HL-60 (cell line): ENCODE results near the gene ENPP3.

Experiments used
- DNase-seq, 2 experiments: peaks; one replicate each; pipeline ENCODE4 v3.0.0-alpha.2; 2010 to 2020; ENCODE audit warnings: low read depth in 1 of 2, low spot score in 1 of 2
- H3K27ac ChIP-seq: fragments of 250-450 bp; sonication (Bioruptor Pico); replicated peaks from 2 replicates; pipeline ENCODE4 v1.5.1; 2020; ENCODE audit warnings: mild to moderate bottlenecking, moderate library complexity
- H3K27me3 ChIP-seq: fragments of 250-450 bp; sonication (Bioruptor Pico); 2 replicates; pipeline ENCODE4 v1.5.1; 2021; ENCODE audit warnings: mild to moderate bottlenecking, moderate library complexity; ENCODE audit not compliant: insufficient read depth, poor library complexity, severe bottlenecking
- H3K4me3 ChIP-seq: replicated peaks from 2 replicates; pipeline ENCODE4 v1.5.1; 2011; ENCODE audit warnings: mild to moderate bottlenecking, control low read depth, low read length; ENCODE audit not compliant: insufficient read depth
- CTCF ChIP-seq: IDR thresholded peaks from one replicate; pipeline ENCODE4 v1.5.1; 2011; ENCODE audit warnings: low read length, control low read depth, inconsistent platforms; ENCODE audit not compliant: insufficient read depth
- GABPA ChIP-seq: IDR thresholded peaks from 2 replicates; pipeline ENCODE4 v1.6.1; 2012; ENCODE audit warnings: low read depth
- POLR2AphosphoS5 ChIP-seq: IDR thresholded peaks from 2 replicates; pipeline ENCODE4 v1.6.1; 2012; ENCODE audit warnings: low read depth
- REST ChIP-seq: IDR thresholded peaks from 2 replicates; pipeline ENCODE4 v1.6.1; 2012; ENCODE audit warnings: low read depth; ENCODE audit not compliant: insufficient replicate concordance
- SPI1 ChIP-seq: IDR thresholded peaks from 2 replicates; pipeline ENCODE4 v1.6.1; 2012; ENCODE audit warnings: low read depth, mild to moderate bottlenecking, borderline replicate concordance

ENPP3 gene

GRCh38 chr6:131683479-131683878 is 46.4 kb downstream of the ENPP3 start:
- H3K27ac ChIP-seq, result no peak overlapping the region

GRCh38 chr6:131685266-131685780 is 48.2 kb downstream of the ENPP3 start:
- Histone ChIP-seq H3K4me3 (no peak overlapping the region), H3K27me3 (no peaks in the 10 kb centered on the region), H3K27ac (no peak overlapping the region)
- DNase-seq, result no peak
- TF ChIP-seq SPI1, result no peak
- TF ChIP-seq POLR2AphosphoS5, result no peak
- TF ChIP-seq GABPA, result no peak
- TF ChIP-seq CTCF, result no peak
- TF ChIP-seq REST, result no peak

More at GRCh38 chr6:131683479-131683878, 46.4 kb downstream of the ENPP3 start:
- no peak for DNase-seq
- Histone ChIP-seq H3K27me3 (no peaks in the 10 kb centered on the region), H3K4me3 (no peak overlapping the region)
- TF ChIP-seq REST (no peak), CTCF (no peak), GABPA (no peak), POLR2AphosphoS5 (no peak), SPI1 (no peak)

DNA sequence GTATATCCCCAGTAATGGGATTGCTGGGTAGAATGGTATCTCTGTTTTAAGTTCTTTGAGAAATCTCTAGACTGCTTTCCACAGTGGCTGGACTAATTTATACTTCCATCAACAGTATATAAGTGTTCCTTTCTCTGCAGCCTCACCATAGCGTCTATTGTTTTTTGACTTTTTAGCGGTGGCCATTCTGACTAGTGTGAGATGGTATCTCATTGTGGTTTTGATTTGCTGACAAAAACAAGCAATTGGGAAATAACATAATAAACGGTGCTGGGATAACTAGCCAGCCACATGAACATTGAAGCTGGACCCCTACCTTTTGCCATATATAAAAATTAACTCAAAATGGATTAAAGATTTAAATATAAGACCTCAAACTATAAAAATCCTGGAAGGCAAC is 49.9 kb downstream of the ENPP3 start:
- no peak for TF ChIP-seq CTCF
- no peak for TF ChIP-seq REST
- TF ChIP-seq SPI1, result no peak
- TF ChIP-seq POLR2AphosphoS5, result no peak
- TF ChIP-seq GABPA, result no peak

More for the DNA sequence above, 49.9 kb downstream of the ENPP3 start:
- Histone ChIP-seq H3K27me3 (no peaks in the 10 kb centered on the region), H3K4me3 (no peak overlapping the region), H3K27ac (no peak overlapping the region)
- DNase-seq, result no peak
